Activated T-helper 1 cell treated with anti-CD3 and anti-CD28 coated beads, Interleukin-12 subunit alpha, Interleukin-12 subunit beta, Interleukin-2, Interleukin-4 antibody, amounts not matched to agents 30 ng/mL and 10 ng/mL and 1 ng/mL, durations not matched to agents 14 hours and 24 hours and 36 hours (primary cell): ENCODE data around the gene CROCC2. TPM values are rescaled to one million over a fixed set of nuclear protein-coding genes. Genes with fewer than 3 reads are reported as not detected.

Source experiments
- DNase-seq: peaks from one replicate; pipeline ENCODE4 v3.0.0; 2021; ENCODE audit warnings: low spot score
- H3K27ac Mint-ChIP-seq: one replicate; pipeline ENCODE4 v1.8.0; 2021; ENCODE audit warnings: mild to moderate bottlenecking, mixed read lengths
- H3K27me3 Mint-ChIP-seq: one replicate; pipeline ENCODE4 v1.8.0; 2022; ENCODE audit warnings: mild to moderate bottlenecking, moderate library complexity, mixed read lengths; ENCODE audit not compliant: insufficient read depth
- H3K36me3 Mint-ChIP-seq: one replicate; pipeline ENCODE4 v1.8.0; 2021; ENCODE audit warnings: low read depth, mixed read lengths
- H3K4me1 Mint-ChIP-seq: one replicate; pipeline ENCODE4 v1.8.0; 2021; ENCODE audit warnings: low read depth, mixed read lengths
- H3K4me3 Mint-ChIP-seq: one replicate; pipeline ENCODE4 v1.8.0; 2021; ENCODE audit warnings: mild to moderate bottlenecking, moderate library complexity, mixed read lengths
- H3K9me3 Mint-ChIP-seq: one replicate; pipeline ENCODE4 v1.8.0; 2021; ENCODE audit warnings: mixed read lengths
- intact Hi-C: fragments of 100-400 bp; cut with micrococcal nuclease; formaldehyde crosslinking; loops from one replicate; pipeline ENCODE4 v1.15.1; 2024
- total RNA-seq: library from RNA; stranded (reverse); gene quantifications from 2 replicates; pipeline ENCODE4 v1.2.3, GENCODE V29; 2022

Gene CROCC2
- total RNA-seq, 1 donor from 2014 or later = not detected

GRCh38 chr2:240919786-240920782 lies 13.9 kb downstream of the CROCC2 start:
- no peaks in the 10 kb centered on the region for H3K4me1 Mint-ChIP-seq
- H3K4me3 Mint-ChIP-seq = no peak overlapping the region
- H3K36me3 Mint-ChIP-seq = no peaks in the 10 kb centered on the region
- peaks cover 8% of the 10 kb centered on the region for H3K27me3 Mint-ChIP-seq
- no peak for DNase-seq
- H3K27ac Mint-ChIP-seq = no peak overlapping the region
- intact Hi-C loops = no loop called here
- H3K9me3 Mint-ChIP-seq = no peaks in the 10 kb centered on the region

- Mint-ChIP-seq H3K27me3 (peaks cover 4% of the 10 kb centered on the region), H3K36me3 (no peaks in the 10 kb centered on the region), H3K27ac (no peak overlapping the region), H3K9me3 (no peaks in the 10 kb centered on the region), H3K4me3 (no peak overlapping the region), H3K4me1 (no peaks in the 10 kb centered on the region)
- DNase-seq = no peak
- intact Hi-C loops = no loop called here
These were observed 14.7 kb downstream of the CROCC2 start for GRCh38 chr2:240920783-240921231.

- no peak for DNase-seq
- H3K27me3 Mint-ChIP-seq = peaks cover 4% of the 10 kb centered on the region
- intact Hi-C loops = no loop called here
- no peaks in the 10 kb centered on the region for H3K36me3 Mint-ChIP-seq
- no peak overlapping the region for H3K27ac Mint-ChIP-seq
- H3K4me3 Mint-ChIP-seq = no peak overlapping the region
- H3K9me3 Mint-ChIP-seq = no peaks in the 10 kb centered on the region
- H3K4me1 Mint-ChIP-seq = no peaks in the 10 kb centered on the region
These were observed 15.3 kb downstream of the CROCC2 start for GRCh38 chr2:240921311-240921994.

GRCh38 chr2:240921995-240922244 lies 15.8 kb downstream of the CROCC2 start:
- Mint-ChIP-seq H3K27ac (no peak overlapping the region), H3K36me3 (no peaks in the 10 kb centered on the region), H3K4me1 (no peaks in the 10 kb centered on the region), H3K9me3 (no peaks in the 10 kb centered on the region), H3K4me3 (no peak overlapping the region), H3K27me3 (peaks cover 3% of the 10 kb centered on the region)
- intact Hi-C loops = no loop called here
- DNase-seq = no peak

DNA sequence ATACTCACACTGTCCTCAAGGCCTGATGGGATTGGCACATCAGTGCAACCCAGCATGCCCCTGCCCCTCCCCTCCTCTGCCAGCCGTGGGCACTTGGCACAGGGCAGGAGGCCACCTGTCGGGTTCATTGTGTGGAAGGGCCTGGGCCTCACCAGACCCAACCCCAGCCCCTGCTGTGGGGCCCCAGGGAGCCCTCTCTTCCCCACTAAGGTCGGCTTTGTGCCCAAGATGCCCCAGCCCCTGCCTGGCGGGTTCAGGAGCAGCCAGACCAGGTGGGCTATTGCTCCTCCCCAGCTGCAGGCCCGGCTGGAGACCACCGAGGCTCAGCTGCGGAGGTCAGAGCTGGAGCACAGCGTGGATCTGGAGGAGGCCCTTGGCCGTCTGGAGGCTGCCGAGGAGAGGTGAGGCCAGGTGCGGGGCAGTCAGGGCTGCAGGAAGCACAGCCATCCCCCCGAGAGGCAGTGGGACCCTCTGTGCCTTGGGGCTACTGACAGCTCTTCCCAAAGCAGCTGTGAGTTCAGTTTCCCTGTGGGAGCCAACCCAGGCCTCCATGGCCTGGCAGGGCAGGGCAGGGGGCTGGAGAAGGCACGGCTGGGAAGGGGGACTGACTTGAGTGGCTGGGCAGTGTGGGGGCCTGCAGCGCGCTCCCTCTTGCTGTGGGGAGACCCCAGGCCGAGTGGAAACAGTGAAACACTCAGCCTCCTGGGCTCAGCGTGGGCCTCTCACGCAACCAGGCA lies 16.3 kb downstream of the CROCC2 start:
- Mint-ChIP-seq H3K36me3 (no peaks in the 10 kb centered on the region), H3K9me3 (no peaks in the 10 kb centered on the region), H3K27ac (no peak overlapping the region), H3K4me1 (no peaks in the 10 kb centered on the region), H3K4me3 (no peak overlapping the region), H3K27me3 (no peaks in the 10 kb centered on the region)
- intact Hi-C loops = no loop called here
- DNase-seq = no peak

- Mint-ChIP-seq H3K27me3 (no peaks in the 10 kb centered on the region), H3K4me1 (no peaks in the 10 kb centered on the region), H3K4me3 (no peak overlapping the region), H3K36me3 (no peaks in the 10 kb centered on the region), H3K9me3 (no peaks in the 10 kb centered on the region), H3K27ac (no peak overlapping the region)
- intact Hi-C loops = no loop called here
- no peak for DNase-seq
These were observed 16.9 kb downstream of the CROCC2 start for GRCh38 chr2:240922982-240923537.

DNA sequence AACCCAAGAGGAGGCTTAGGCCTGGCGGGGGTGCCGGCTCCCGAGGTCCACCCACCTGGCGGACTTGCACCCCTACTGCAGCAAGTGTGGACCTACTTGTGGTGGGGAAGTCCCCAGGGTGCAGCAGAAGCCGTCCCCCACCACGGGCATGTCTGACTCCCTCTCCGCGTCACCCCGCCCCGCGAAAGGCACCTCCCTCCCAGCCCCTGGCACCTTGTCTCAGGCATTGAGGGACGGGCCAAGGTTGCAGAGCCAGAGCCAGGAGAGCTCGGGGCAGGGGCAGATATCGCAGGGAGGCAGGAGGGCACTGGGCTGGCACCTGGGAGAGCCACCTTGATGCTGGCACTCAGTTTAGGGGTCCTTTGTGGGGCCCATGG lies 19.0 kb downstream of the CROCC2 start:
- intact Hi-C loops = no loop called here

GRCh38 chr2:240925568-240926515 lies 19.7 kb downstream of the CROCC2 start:
- Mint-ChIP-seq H3K4me1 (no peaks in the 10 kb centered on the region), H3K27me3 (peaks cover 2% of the 10 kb centered on the region), H3K9me3 (no peaks in the 10 kb centered on the region), H3K4me3 (no peak overlapping the region), H3K36me3 (no peaks in the 10 kb centered on the region), H3K27ac (no peak overlapping the region)
- no peak for DNase-seq
- intact Hi-C loops = no loop called here

More for the DNA sequence above, 19.0 kb downstream of the CROCC2 start:
- H3K36me3 Mint-ChIP-seq = no peaks in the 10 kb centered on the region
- H3K4me1 Mint-ChIP-seq = no peaks in the 10 kb centered on the region
- peaks cover 2% of the 10 kb centered on the region for H3K27me3 Mint-ChIP-seq
- DNase-seq = no peak
- H3K9me3 Mint-ChIP-seq = no peaks in the 10 kb centered on the region
- H3K4me3 Mint-ChIP-seq = no peak overlapping the region
- H3K27ac Mint-ChIP-seq = no peak overlapping the region

- no peaks in the 10 kb centered on the region for H3K4me1 Mint-ChIP-seq
- DNase-seq = no peak
- no peaks in the 10 kb centered on the region for H3K36me3 Mint-ChIP-seq
- intact Hi-C loops = no loop called here
- peaks cover 2% of the 10 kb centered on the region for H3K27me3 Mint-ChIP-seq
- no peaks in the 10 kb centered on the region for H3K9me3 Mint-ChIP-seq
- no peak overlapping the region for H3K4me3 Mint-ChIP-seq
- H3K27ac Mint-ChIP-seq = no peak overlapping the region
These were observed 20.6 kb downstream of the CROCC2 start for GRCh38 chr2:240926516-240927389.

- DNase-seq = no peak
- H3K27ac Mint-ChIP-seq = no peak overlapping the region
- H3K4me1 Mint-ChIP-seq = no peaks in the 10 kb centered on the region
- intact Hi-C loops = no loop called here
- H3K27me3 Mint-ChIP-seq = peaks cover 2% of the 10 kb centered on the region
- H3K9me3 Mint-ChIP-seq = no peaks in the 10 kb centered on the region
- H3K36me3 Mint-ChIP-seq = no peaks in the 10 kb centered on the region
- no peak overlapping the region for H3K4me3 Mint-ChIP-seq
These were observed 21.2 kb downstream of the CROCC2 start for GRCh38 chr2:240927390-240927781.

DNA sequence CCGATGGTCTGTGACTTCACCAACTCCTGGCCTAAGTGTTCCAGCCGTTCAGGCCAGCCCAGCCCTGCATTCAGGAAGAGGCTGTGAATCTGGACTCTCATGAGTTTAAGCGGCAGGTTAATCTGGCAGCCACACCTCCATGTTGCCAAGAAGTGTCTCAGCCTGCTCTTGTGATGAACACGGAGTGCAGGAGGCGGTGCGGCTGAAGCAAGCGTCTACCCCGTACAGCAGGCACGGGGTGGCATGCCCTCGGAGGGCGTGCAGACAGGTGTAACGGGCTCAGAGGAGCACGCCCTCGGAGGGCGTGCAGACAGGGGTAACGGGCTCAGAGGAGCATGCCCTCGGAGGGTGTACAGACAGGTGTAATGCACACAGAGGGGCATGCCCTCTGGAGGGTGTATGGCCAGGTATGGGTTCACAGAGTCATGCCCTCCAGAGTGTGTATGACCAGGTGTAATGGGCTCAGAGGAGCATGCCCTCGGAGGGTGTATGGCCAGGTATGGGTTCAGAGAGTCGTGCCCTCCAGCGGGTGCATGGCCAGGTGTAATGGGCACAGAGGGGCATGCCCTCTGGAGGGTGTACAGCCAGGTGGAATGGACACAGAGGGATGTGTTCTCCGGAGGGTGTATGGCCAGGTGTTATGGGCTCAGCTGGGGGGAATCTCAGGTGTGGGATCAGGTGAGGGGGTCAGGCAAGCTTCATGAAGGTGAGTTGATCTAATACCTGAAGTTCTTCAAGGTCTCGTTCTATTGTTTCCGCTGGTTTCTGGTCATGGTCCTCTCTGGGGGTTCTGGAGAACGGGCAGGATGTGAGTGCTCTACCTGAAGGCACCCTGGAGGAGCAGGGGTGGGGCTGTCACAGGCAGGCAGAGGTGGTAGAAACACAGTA lies 22.6 kb downstream of the CROCC2 start:
- no peak for DNase-seq
- H3K36me3 Mint-ChIP-seq = no peaks in the 10 kb centered on the region
- no peak overlapping the region for H3K4me3 Mint-ChIP-seq
- peaks cover 2% of the 10 kb centered on the region for H3K27me3 Mint-ChIP-seq
- no peaks in the 10 kb centered on the region for H3K4me1 Mint-ChIP-seq
- H3K9me3 Mint-ChIP-seq = no peaks in the 10 kb centered on the region
- intact Hi-C loops = no loop called here
- H3K27ac Mint-ChIP-seq = no peak overlapping the region
